GM12878 (cell line): Measurements from ENCODE around the gene TTC33.
"Not testable (repeated sequence)": the region's sequence is repeated elsewhere in the genome, so short reads cannot be mapped to it uniquely, and the experiment has no call there.

ENCODE experiments used
- ATF2 ChIP-seq: IDR thresholded peaks from 2 replicates; pipeline ENCODE4 v1.6.1; 2012; ENCODE audit warnings: low read length, inconsistent platforms
- ATF7 ChIP-seq: fragments of 450-650 bp; IDR thresholded peaks from 2 replicates; pipeline ENCODE4 v1.6.1; 2016; ENCODE audit warnings: low read depth, mild to moderate bottlenecking
- CBFB ChIP-seq: IDR thresholded peaks from 2 replicates; pipeline ENCODE4 v1.6.1; 2016; ENCODE audit warnings: antibody characterized with exemption, low read depth
- CEBPB ChIP-seq, 2 experiments: fragments of 150-350 bp in 1 of 2; IDR thresholded peaks; 2 replicates each; pipeline ENCODE4 v1.6.1; 2012 to 2014; ENCODE audit warnings: low read depth in 2 of 2, low read length in 2 of 2, borderline replicate concordance in 1 of 2, inconsistent platforms in 1 of 2
- CTCF ChIP-seq, 3 experiments: IDR thresholded peaks in 2 of 3; conservative IDR thresholded peaks in 1 of 3; 2 replicates each; pipeline ENCODE4 v1.5.1; 2011; ENCODE audit warnings: low read depth in 3 of 3, low read length in 3 of 3, mild to moderate bottlenecking in 3 of 3, control low read depth in 2 of 3, moderate library complexity in 2 of 3, inconsistent platforms in 1 of 3, mixed read lengths in 1 of 3; ENCODE audit not compliant: control insufficient read depth in 2 of 3, insufficient read depth in 1 of 3; ENCODE audit errors: extremely low read depth in 1 of 3
- EZH2 ChIP-seq: IDR thresholded peaks from 2 replicates; pipeline ENCODE4 v1.6.1; 2012; ENCODE audit warnings: low read depth, mild to moderate bottlenecking, control low read depth, inconsistent platforms, low read length, borderline replicate concordance; ENCODE audit not compliant: control insufficient read depth
- FOS ChIP-seq: IDR thresholded peaks from 3 replicates; pipeline ENCODE4 v1.6.1; 2011; ENCODE audit warnings: borderline replicate concordance; ENCODE audit not compliant: insufficient read length; ENCODE audit errors: extremely low read depth
- HDAC2 ChIP-seq: fragments of 200-600 bp; sonication (generic); IDR thresholded peaks from 2 replicates; pipeline ENCODE4 v1.6.1; 2017
- MAX ChIP-seq: IDR thresholded peaks from 2 replicates; pipeline ENCODE4 v1.6.1; 2012; ENCODE audit warnings: low read depth, low read length, improper control_type of control experiment
- POLR2A ChIP-seq: IDR thresholded peaks from 2 replicates; pipeline ENCODE4 v1.6.1; 2011; ENCODE audit warnings: low read depth, mild to moderate bottlenecking, low read length
- POLR2AphosphoS5 ChIP-seq: IDR thresholded peaks from 2 replicates; pipeline ENCODE4 v1.6.1; 2011; ENCODE audit warnings: mild to moderate bottlenecking, low read length, inconsistent platforms
- RB1 ChIP-seq: fragments of 450-650 bp; formaldehyde crosslinking; IDR thresholded peaks from 2 replicates; pipeline ENCODE4 v1.6.1; 2017; ENCODE audit warnings: mild to moderate bottlenecking, borderline replicate concordance
- SIN3A ChIP-seq: IDR thresholded peaks from 2 replicates; pipeline ENCODE4 v1.6.1; 2012; ENCODE audit warnings: low read depth, low read length, improper control_type of control experiment
- SIX5 ChIP-seq: IDR thresholded peaks from 2 replicates; pipeline ENCODE4 v1.6.1; 2011; ENCODE audit warnings: mild to moderate bottlenecking, low read depth, low read length, moderate library complexity; ENCODE audit not compliant: severe bottlenecking

GRCh38 chr5:40591727-40592396 is 163.9 kb downstream of the TTC33 start:
- TF ChIP-seq SIX5; RB1; CTCF (IDR thresholded peaks at IDR 0.05 in 2 of 3, conservative IDR thresholded peaks at IDR 0.05 in 1 of 3; ENCODE audit: control insufficient read depth in 2 of 3, extremely low read depth in 1 of 3, insufficient read depth in 1 of 3, low read depth in 3 of 3, low read length in 3 of 3); HDAC2; MAX; FOS; SIN3A; POLR2A; ATF2; CEBPB (IDR thresholded peaks at IDR 0.05; ENCODE audit: borderline replicate concordance in 1 of 2, low read depth in 2 of 2, low read length in 2 of 2); EZH2; ATF7; POLR2AphosphoS5; CBFB: not testable (repeated sequence)
